ENCODE results near the gene CATSPER3. TPM values are rescaled to one million over a fixed set of nuclear protein-coding genes. Genes with fewer than 3 reads are reported as not detected.

Gene CATSPER3
- total and polyA plus RNA-seq, 2 donors from 2014 or later = 1.4 TPM

- TF ChIP-seq CTCF (IDR thresholded peaks at IDR 0.05; ENCODE audit: borderline replicate concordance, extremely low read depth, insufficient read depth) = no peak
- FAIRE-seq = no peak
- no peaks in the 10 kb centered on the region for H3K9me3 ChIP-seq (ENCODE audit: control insufficient read depth in 2 of 3, insufficient read depth in 1 of 3, low read length in 3 of 3)
- peak in 1 of 5 donors; percentile 25 for DNase-seq
- no peak overlapping the region for H3K4me3 ChIP-seq (ENCODE audit: low read length in 3 of 3)
- intact Hi-C loops (cut with DNase I) = no loop called here
- H3K9ac ChIP-seq (ENCODE audit: low read length in 3 of 3) = no peak overlapping the region
- no peak overlapping the region for H3K27ac ChIP-seq (ENCODE audit: low read depth in 2 of 2, low read length in 2 of 2)
- no peaks in the 10 kb centered on the region for H3K4me1 ChIP-seq (ENCODE audit: control insufficient read depth in 2 of 3, insufficient read depth in 2 of 3, low read depth in 1 of 3, low read length in 3 of 3)
- H3K36me3 ChIP-seq (ENCODE audit: control insufficient read depth in 2 of 3, insufficient read depth in 3 of 3, low read length in 3 of 3) = no peaks in the 10 kb centered on the region
- H3K27me3 ChIP-seq (ENCODE audit: control insufficient read depth, insufficient read depth, low read length) = peaks cover 36% of the 10 kb centered on the region
These were observed 84.9 kb downstream of the CATSPER3 start for GRCh38 chr5:135052511-135053145.

- Histone ChIP-seq H3K27ac (ENCODE audit: low read depth in 2 of 2, low read length in 2 of 2) (no peak overlapping the region), H3K4me1 (ENCODE audit: control insufficient read depth in 2 of 3, insufficient read depth in 2 of 3, low read depth in 1 of 3, low read length in 3 of 3) (no peaks in the 10 kb centered on the region), H3K27me3 (ENCODE audit: control insufficient read depth, insufficient read depth, low read length) (peaks cover 34% of the 10 kb centered on the region), H3K4me3 (ENCODE audit: low read length in 3 of 3) (no peak overlapping the region), H3K9ac (ENCODE audit: low read length in 3 of 3) (no peak overlapping the region), H3K36me3 (ENCODE audit: control insufficient read depth in 2 of 3, insufficient read depth in 3 of 3, low read length in 3 of 3) (no peaks in the 10 kb centered on the region), H3K9me3 (ENCODE audit: control insufficient read depth in 2 of 3, insufficient read depth in 1 of 3, low read length in 3 of 3) (no peaks in the 10 kb centered on the region)
- DNase-seq (peak in 1 of 5 donors; percentile 28), FAIRE-seq (no peak)
- intact Hi-C loops (cut with DNase I) = no loop called here
- no peak for TF ChIP-seq CTCF (IDR thresholded peaks at IDR 0.05; ENCODE audit: borderline replicate concordance, extremely low read depth, insufficient read depth)
These were observed 85.6 kb downstream of the CATSPER3 start for GRCh38 chr5:135053278-135053677.

- H3K4me1 ChIP-seq (ENCODE audit: control insufficient read depth in 2 of 3, insufficient read depth in 2 of 3, low read depth in 1 of 3, low read length in 3 of 3) = no peaks in the 10 kb centered on the region
- intact Hi-C loops (cut with DNase I) = no loop called here
- H3K9me3 ChIP-seq (ENCODE audit: control insufficient read depth in 2 of 3, insufficient read depth in 1 of 3, low read length in 3 of 3) = no peaks in the 10 kb centered on the region
- no peak for DNase-seq
- H3K27me3 ChIP-seq (ENCODE audit: control insufficient read depth, insufficient read depth, low read length) = peaks cover 32% of the 10 kb centered on the region
- no peak for FAIRE-seq
- H3K9ac ChIP-seq (ENCODE audit: low read length in 3 of 3) = no peak overlapping the region
- no peak overlapping the region for H3K4me3 ChIP-seq (ENCODE audit: low read length in 3 of 3)
- no peaks in the 10 kb centered on the region for H3K36me3 ChIP-seq (ENCODE audit: control insufficient read depth in 2 of 3, insufficient read depth in 3 of 3, low read length in 3 of 3)
- H3K27ac ChIP-seq (ENCODE audit: low read depth in 2 of 2, low read length in 2 of 2) = no peak overlapping the region
- TF ChIP-seq CTCF (IDR thresholded peaks at IDR 0.05; ENCODE audit: borderline replicate concordance, extremely low read depth, insufficient read depth) = no peak
These were observed 86.3 kb downstream of the CATSPER3 start for GRCh38 chr5:135053989-135054388.

- Histone ChIP-seq H3K4me1 (ENCODE audit: control insufficient read depth in 2 of 3, insufficient read depth in 2 of 3, low read depth in 1 of 3, low read length in 3 of 3) (no peaks in the 10 kb centered on the region), H3K9me3 (ENCODE audit: control insufficient read depth in 2 of 3, insufficient read depth in 1 of 3, low read length in 3 of 3) (no peaks in the 10 kb centered on the region), H3K4me3 (ENCODE audit: low read length in 3 of 3) (no peak overlapping the region), H3K27ac (ENCODE audit: low read depth in 2 of 2, low read length in 2 of 2) (no peak overlapping the region), H3K27me3 (ENCODE audit: control insufficient read depth, insufficient read depth, low read length) (peaks cover 28% of the 10 kb centered on the region), H3K36me3 (ENCODE audit: control insufficient read depth in 2 of 3, insufficient read depth in 3 of 3, low read length in 3 of 3) (no peaks in the 10 kb centered on the region), H3K9ac (ENCODE audit: low read length in 3 of 3) (no peak overlapping the region)
- DNase-seq = no peak
- no peak for FAIRE-seq
- intact Hi-C loops (cut with DNase I) = no loop called here
- no peak for TF ChIP-seq CTCF (IDR thresholded peaks at IDR 0.05; ENCODE audit: borderline replicate concordance, extremely low read depth, insufficient read depth)
These were observed 86.8 kb downstream of the CATSPER3 start for GRCh38 chr5:135054546-135054945.
